PC-9 (cell line): Measurements from ENCODE around the gene GTPBP10. TPM values are rescaled to one million over a fixed set of nuclear protein-coding genes. Genes with fewer than 3 reads are reported as not detected.
"Not testable (repeated sequence)": the region's sequence is repeated elsewhere in the genome, so short reads cannot be mapped to it uniquely, and the experiment has no call there.

Source experiments
- BruUV-seq: library from RNA; stranded (reverse); fragments of 400-500 nt; replicated peaks from 2 replicates; lab custom pipeline; 2021; lab: Mats Ljungman, UMichigan
- CTCF ChIA-PET: fragments of 300-600 bp; sonication (Branson Sonifier 250); formaldehyde crosslinking; loops from one replicate; lab custom pipeline; 2022; ENCODE audit warnings: antibody characterized with exemption; lab: Charles Lee
- POLR2A ChIA-PET: fragments of 300-600 bp; sonication (Branson Sonifier 250); formaldehyde crosslinking; loops from one replicate; lab custom pipeline; 2022; ENCODE audit warnings: antibody characterized with exemption; ENCODE audit not compliant: unreplicated experiment; lab: Charles Lee
- DNase-seq, 2 experiments: peaks; one replicate each; pipeline versions ENCODE4 v3.0.0 to v3.0.0-alpha.2; 2015 to 2022; ENCODE audit warnings: mixed read lengths in 1 of 2
- H2AFZ ChIP-seq: fragments of 200-600 bp; sonication (generic); 2 replicates; pipeline ENCODE4 v1.8.1; 2017; ENCODE audit warnings: antibody characterized with exemption
- H3F3A ChIP-seq: fragments of 200-600 bp; sonication (generic); 2 replicates; pipeline ENCODE4 v1.8.1; 2017; ENCODE audit warnings: antibody characterized with exemption, mild to moderate bottlenecking, low read depth; ENCODE audit not compliant: insufficient read depth
- H3K27ac ChIP-seq: fragments of 200-600 bp; sonication (generic); 2 replicates; pipeline ENCODE4 v1.6.1; 2016; ENCODE audit warnings: mixed run types
- H3K27me3 ChIP-seq: fragments of 200-600 bp; sonication (generic); 2 replicates; pipeline ENCODE4 v1.6.1; 2016; ENCODE audit warnings: low read depth, mixed run types; ENCODE audit not compliant: insufficient read depth
- H3K36me3 ChIP-seq: fragments of 200-600 bp; sonication (generic); 2 replicates; pipeline ENCODE4 v1.6.1; 2016; ENCODE audit warnings: low read depth, mixed run types
- H3K4me1 ChIP-seq: fragments of 200-600 bp; sonication (generic); replicated peaks from 2 replicates; pipeline ENCODE4 v1.6.1; 2016; ENCODE audit warnings: mixed run types; ENCODE audit not compliant: insufficient read depth
- H3K4me2 ChIP-seq: fragments of 200-600 bp; sonication (generic); 2 replicates; pipeline ENCODE4 v1.6.1; 2017; ENCODE audit warnings: mixed run types
- H3K4me3 ChIP-seq: fragments of 200-600 bp; sonication (generic); 2 replicates; pipeline ENCODE4 v1.6.1; 2016; ENCODE audit warnings: mixed run types
- H3K79me2 ChIP-seq: fragments of 200-600 bp; sonication (generic); 2 replicates; pipeline ENCODE4 v1.6.1; 2017; ENCODE audit warnings: low read depth, mixed run types
- H3K9me2 ChIP-seq: fragments of 200-600 bp; sonication (generic); 2 replicates; pipeline ENCODE4 v1.8.1; 2017; ENCODE audit warnings: mild to moderate bottlenecking; ENCODE audit not compliant: insufficient read depth
- H3K9me3 ChIP-seq: fragments of 200-600 bp; sonication (generic); 2 replicates; pipeline ENCODE4 v1.8.1; 2016; ENCODE audit warnings: low read depth; ENCODE audit not compliant: insufficient read depth
- H4K20me1 ChIP-seq: fragments of 200-600 bp; sonication (generic); 2 replicates; pipeline ENCODE4 v1.8.1; 2017; ENCODE audit not compliant: insufficient read depth
- EZH2 ChIP-seq: fragments of 200-600 bp; sonication (generic); IDR thresholded peaks from 2 replicates; pipeline ENCODE4 v1.8.0; 2017; ENCODE audit warnings: antibody characterized with exemption, low read depth
- intact Hi-C: fragments of 100-400 bp; cut with micrococcal nuclease; formaldehyde crosslinking; loops from one replicate; pipeline ENCODE4 v1.10.0; 2022; ENCODE audit not compliant: unreplicated experiment
- total RNA-seq: library from RNA; stranded (reverse); gene quantifications from 2 replicates; pipeline ENCODE4 v1.2.3, GENCODE V29; 2021
- TF ChIP-seq, protein P1 (sequence below): fragments of 200-600 bp; sonication (generic); conservative IDR thresholded peaks from 2 replicates; pipeline ENCODE4 v1.6.1; 2017; ENCODE audit warnings: mixed run types, antibody characterized with exemption, mild to moderate bottlenecking, moderate library complexity

The GTPBP10 gene
- total RNA-seq, 1 experiment from 2014 or later = 36.7 TPM

DNA sequence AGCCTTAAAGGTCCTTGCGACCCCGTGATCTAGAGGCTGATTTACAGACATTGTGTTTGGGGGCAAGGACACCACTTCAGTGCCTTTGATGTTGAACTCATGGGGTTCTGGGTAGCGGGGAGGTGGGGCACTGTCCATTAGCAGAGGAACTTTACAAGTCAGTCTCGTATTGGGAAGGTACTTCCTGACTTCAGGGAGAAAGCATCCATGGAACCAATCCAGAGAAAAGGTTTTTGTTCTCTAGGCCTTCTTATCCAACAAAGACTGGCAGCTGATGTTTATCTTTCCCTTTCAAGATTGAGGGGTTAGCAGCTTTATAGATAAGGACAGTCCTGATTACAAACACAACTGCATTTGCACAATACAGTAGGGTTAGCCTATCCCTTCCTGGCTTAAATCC, 2.8 kb downstream of the GTPBP10 start:
- Histone ChIP-seq H3K79me2 (peaks cover 47% of the 10 kb centered on the region), H3K27ac (no peak overlapping the region), H3K27me3 (no peaks in the 10 kb centered on the region), H2AFZ (no peak overlapping the region), H4K20me1 (no peaks in the 10 kb centered on the region; the same call in 1 of the 2 replicates), H3K9me2 (no peaks in the 10 kb centered on the region), H3F3A (peaks cover 3% of the 10 kb centered on the region; the same call in 1 of the 2 replicates), H3K9me3 (no peaks in the 10 kb centered on the region), H3K4me1 (0 out of 2 replicates have a peak, but pooled peaks cover 13% of the 10 kb centered on the region), H3K36me3 (peaks cover 18% of the 10 kb centered on the region), H3K4me2 (no peak overlapping the region), H3K4me3 (no peak overlapping the region)
- DNase-seq = no peak
- TF ChIP-seq, protein P1, sequence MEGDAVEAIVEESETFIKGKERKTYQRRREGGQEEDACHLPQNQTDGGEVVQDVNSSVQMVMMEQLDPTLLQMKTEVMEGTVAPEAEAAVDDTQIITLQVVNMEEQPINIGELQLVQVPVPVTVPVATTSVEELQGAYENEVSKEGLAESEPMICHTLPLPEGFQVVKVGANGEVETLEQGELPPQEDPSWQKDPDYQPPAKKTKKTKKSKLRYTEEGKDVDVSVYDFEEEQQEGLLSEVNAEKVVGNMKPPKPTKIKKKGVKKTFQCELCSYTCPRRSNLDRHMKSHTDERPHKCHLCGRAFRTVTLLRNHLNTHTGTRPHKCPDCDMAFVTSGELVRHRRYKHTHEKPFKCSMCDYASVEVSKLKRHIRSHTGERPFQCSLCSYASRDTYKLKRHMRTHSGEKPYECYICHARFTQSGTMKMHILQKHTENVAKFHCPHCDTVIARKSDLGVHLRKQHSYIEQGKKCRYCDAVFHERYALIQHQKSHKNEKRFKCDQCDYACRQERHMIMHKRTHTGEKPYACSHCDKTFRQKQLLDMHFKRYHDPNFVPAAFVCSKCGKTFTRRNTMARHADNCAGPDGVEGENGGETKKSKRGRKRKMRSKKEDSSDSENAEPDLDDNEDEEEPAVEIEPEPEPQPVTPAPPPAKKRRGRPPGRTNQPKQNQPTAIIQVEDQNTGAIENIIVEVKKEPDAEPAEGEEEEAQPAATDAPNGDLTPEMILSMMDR = no peak
- TF ChIP-seq EZH2 = no peak
- intact Hi-C loops = loop anchor here (5.0 kb wide), 1 partner anchor 33 kb away; no protein-coding TSS in a partner anchor
- CTCF ChIA-PET = interaction anchor here (0.6 kb wide), 1 partner anchor 12 kb away, joined by 7 read pairs; no protein-coding TSS in a partner anchor
- POLR2A ChIA-PET = no interaction called here
- BruUV-seq = TSS peak; percentile 3

DNA sequence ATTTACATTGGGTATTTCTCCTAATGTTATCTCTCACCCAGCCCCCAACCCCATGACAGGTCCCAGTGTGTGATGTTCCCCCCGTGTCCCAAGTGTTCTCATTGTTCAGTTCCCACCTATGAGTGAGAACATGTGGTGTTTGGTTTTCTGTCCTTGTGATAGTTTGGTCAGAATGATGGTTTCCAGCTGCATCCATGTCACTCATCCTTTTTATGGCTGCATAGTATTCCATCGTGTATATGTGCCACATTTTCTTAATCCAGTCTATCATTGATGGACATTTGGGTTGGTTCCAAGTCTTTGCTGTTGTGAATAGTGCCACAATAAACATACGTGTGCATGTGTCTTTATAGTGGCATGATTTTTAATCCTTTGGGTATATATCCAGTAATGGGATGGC, 3.5 kb downstream of the GTPBP10 start:
- H4K20me1 ChIP-seq, H3K4me3 ChIP-seq, H3K9me3 ChIP-seq, POLR2A ChIA-PET, H3K27ac ChIP-seq, BruUV-seq, intact Hi-C loops, H2AFZ ChIP-seq, H3K27me3 ChIP-seq, H3F3A ChIP-seq, DNase-seq, H3K4me2 ChIP-seq, H3K9me2 ChIP-seq: not testable (repeated sequence)
- 0 out of 2 replicates have a peak, but pooled peaks cover 12% of the 10 kb centered on the region for H3K4me1 ChIP-seq
- peaks cover 24% of the 10 kb centered on the region for H3K36me3 ChIP-seq
- CTCF ChIA-PET = interaction anchor here (0.6 kb wide), 1 partner anchor 246 kb away, joined by 3 read pairs; no protein-coding TSS in a partner anchor
- peaks cover 47% of the 10 kb centered on the region for H3K79me2 ChIP-seq

DNA sequence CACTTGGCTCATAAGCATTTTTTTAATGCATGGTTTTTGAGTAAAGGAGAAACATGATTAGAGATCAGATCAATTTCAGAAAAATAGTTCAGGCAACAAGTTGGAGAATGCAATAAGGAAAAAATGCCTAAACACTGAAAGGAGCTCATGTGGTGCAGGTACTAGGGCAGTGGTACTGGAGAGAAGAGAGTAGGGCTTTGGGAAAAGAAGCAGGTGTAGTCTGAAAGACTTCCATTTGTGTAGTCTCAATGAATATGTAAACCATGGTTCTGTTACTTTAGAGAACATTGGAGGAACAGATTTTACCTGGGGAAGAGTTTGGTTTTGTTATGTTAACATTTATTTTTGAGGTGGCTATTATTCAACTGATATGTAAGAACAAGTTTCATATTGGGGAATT, 5.5 kb downstream of the GTPBP10 start:
- H3K27ac ChIP-seq = no peak overlapping the region
- H3K4me3 ChIP-seq = no peak overlapping the region
- TF ChIP-seq EZH2 = no peak
- TF ChIP-seq, protein P1 = no peak
- no TSS peak for BruUV-seq
- no peak for DNase-seq
- peaks cover 37% of the 10 kb centered on the region for H3K36me3 ChIP-seq
- H3K4me2 ChIP-seq = no peak overlapping the region
- H3K4me1 ChIP-seq = 0 out of 2 replicates have a peak, but pooled peaks cover 7% of the 10 kb centered on the region
- no peaks in the 10 kb centered on the region for H3K9me2 ChIP-seq
- intact Hi-C loops = no loop called here
- POLR2A ChIA-PET = no interaction called here
- H3K79me2 ChIP-seq = peaks cover 43% of the 10 kb centered on the region
- H3F3A ChIP-seq = peaks cover 3% of the 10 kb centered on the region; the same call in 1 of the 2 replicates
- H3K27me3 ChIP-seq = no peaks in the 10 kb centered on the region
- H4K20me1 ChIP-seq = no peaks in the 10 kb centered on the region; the same call in 1 of the 2 replicates
- CTCF ChIA-PET = no interaction called here
- no peak overlapping the region for H2AFZ ChIP-seq
- H3K9me3 ChIP-seq = peaks cover 3% of the 10 kb centered on the region; the same call in 1 of the 2 replicates
